ENCODE data around the gene PHC3.
A peak's percentile ranks its signal among the peaks of the same experiment; 100 is the strongest.

Gene PHC3

GRCh38 chr3:170063691-170064090, 117.8 kb downstream of the PHC3 start:
- no peak for TF ChIP-seq POLR2AphosphoS5 (IDR thresholded peaks at IDR 0.05; ENCODE audit: low read depth, low read length)
- TF ChIP-seq TAF1 (IDR thresholded peaks at IDR 0.05; ENCODE audit: borderline replicate concordance, low read depth, low read length): no peak
- TF ChIP-seq POLR2A (IDR thresholded peaks at IDR 0.05; ENCODE audit: low read depth, low read length): no peak
- no peak for DNase-seq (ENCODE audit: insufficient read length)
- FAIRE-seq: no peak

GRCh38 chr3:170062769-170063168, 118.8 kb downstream of the PHC3 start:
- TF ChIP-seq POLR2AphosphoS5 (IDR thresholded peaks at IDR 0.05; ENCODE audit: low read depth, low read length) (no peak), TAF1 (IDR thresholded peaks at IDR 0.05; ENCODE audit: borderline replicate concordance, low read depth, low read length) (no peak), POLR2A (IDR thresholded peaks at IDR 0.05; ENCODE audit: low read depth, low read length) (no peak)
- FAIRE-seq (no peak), DNase-seq (ENCODE audit: insufficient read length) (no peak)

GRCh38 chr3:170062068-170062467, 119.5 kb downstream of the PHC3 start:
- FAIRE-seq (no peak), DNase-seq (ENCODE audit: insufficient read length) (no peak)
- TF ChIP-seq POLR2AphosphoS5 (IDR thresholded peaks at IDR 0.05; ENCODE audit: low read depth, low read length) (no peak), POLR2A (IDR thresholded peaks at IDR 0.05; ENCODE audit: low read depth, low read length) (no peak), TAF1 (IDR thresholded peaks at IDR 0.05; ENCODE audit: borderline replicate concordance, low read depth, low read length) (no peak)

- FAIRE-seq (no peak), DNase-seq (ENCODE audit: insufficient read length) (no peak)
- no peak for TF ChIP-seq POLR2AphosphoS5 (IDR thresholded peaks at IDR 0.05; ENCODE audit: low read depth, low read length)
- no peak for TF ChIP-seq TAF1 (IDR thresholded peaks at IDR 0.05; ENCODE audit: borderline replicate concordance, low read depth, low read length)
- TF ChIP-seq POLR2A (IDR thresholded peaks at IDR 0.05; ENCODE audit: low read depth, low read length): no peak
Measured at GRCh38 chr3:170059447-170059846, 122.1 kb downstream of the PHC3 start.

GRCh38 chr3:170058127-170058526, 123.4 kb downstream of the PHC3 start:
- DNase-seq (ENCODE audit: insufficient read length) (no peak), FAIRE-seq (peak; percentile 91)
- TF ChIP-seq POLR2A (IDR thresholded peaks at IDR 0.05; ENCODE audit: low read depth, low read length) (no peak), TAF1 (IDR thresholded peaks at IDR 0.05; ENCODE audit: borderline replicate concordance, low read depth, low read length) (no peak), POLR2AphosphoS5 (IDR thresholded peaks at IDR 0.05; ENCODE audit: low read depth, low read length) (no peak)

GRCh38 chr3:170057550-170057949, 124.0 kb downstream of the PHC3 start:
- TF ChIP-seq POLR2A (IDR thresholded peaks at IDR 0.05; ENCODE audit: low read depth, low read length): peak; percentile 34; the same call in 1 of the 2 replicates
- TF ChIP-seq POLR2AphosphoS5 (IDR thresholded peaks at IDR 0.05; ENCODE audit: low read depth, low read length): no peak
- no peak for TF ChIP-seq TAF1 (IDR thresholded peaks at IDR 0.05; ENCODE audit: borderline replicate concordance, low read depth, low read length)
- DNase-seq (ENCODE audit: insufficient read length) (no peak), FAIRE-seq (peak; percentile 90)

GRCh38 chr3:170056710-170057454, 124.7 kb downstream of the PHC3 start:
- DNase-seq (ENCODE audit: insufficient read length) (no peak), FAIRE-seq (peak; percentile 98)
- TF ChIP-seq POLR2AphosphoS5 (IDR thresholded peaks at IDR 0.05; ENCODE audit: low read depth, low read length) (no peak), TAF1 (IDR thresholded peaks at IDR 0.05; ENCODE audit: borderline replicate concordance, low read depth, low read length) (no peak), POLR2A (IDR thresholded peaks at IDR 0.05; ENCODE audit: low read depth, low read length) (no peak)

- TF ChIP-seq POLR2AphosphoS5 (IDR thresholded peaks at IDR 0.05; ENCODE audit: low read depth, low read length): peak; percentile 54
- no peak for TF ChIP-seq TAF1 (IDR thresholded peaks at IDR 0.05; ENCODE audit: borderline replicate concordance, low read depth, low read length)
- no peak for TF ChIP-seq POLR2A (IDR thresholded peaks at IDR 0.05; ENCODE audit: low read depth, low read length)
- DNase-seq (ENCODE audit: insufficient read length) (peak; percentile 29), FAIRE-seq (peak; percentile 98)
Measured at GRCh38 chr3:170055209-170055608, 126.3 kb downstream of the PHC3 start.

GRCh38 chr3:170054204-170054603, 127.3 kb downstream of the PHC3 start:
- FAIRE-seq (peak; percentile 67), DNase-seq (ENCODE audit: insufficient read length) (no peak)
- TF ChIP-seq POLR2AphosphoS5 (IDR thresholded peaks at IDR 0.05; ENCODE audit: low read depth, low read length) (no peak), POLR2A (IDR thresholded peaks at IDR 0.05; ENCODE audit: low read depth, low read length) (no peak), TAF1 (IDR thresholded peaks at IDR 0.05; ENCODE audit: borderline replicate concordance, low read depth, low read length) (no peak)

GRCh38 chr3:170052398-170052797, 129.1 kb downstream of the PHC3 start:
- no peak for TF ChIP-seq POLR2AphosphoS5 (IDR thresholded peaks at IDR 0.05; ENCODE audit: low read depth, low read length)
- TF ChIP-seq POLR2A (IDR thresholded peaks at IDR 0.05; ENCODE audit: low read depth, low read length): no peak
- TF ChIP-seq TAF1 (IDR thresholded peaks at IDR 0.05; ENCODE audit: borderline replicate concordance, low read depth, low read length): no peak
- FAIRE-seq: no peak
- no peak for DNase-seq (ENCODE audit: insufficient read length)

- TF ChIP-seq TAF1 (IDR thresholded peaks at IDR 0.05; ENCODE audit: borderline replicate concordance, low read depth, low read length) (no peak), POLR2A (IDR thresholded peaks at IDR 0.05; ENCODE audit: low read depth, low read length) (no peak), POLR2AphosphoS5 (IDR thresholded peaks at IDR 0.05; ENCODE audit: low read depth, low read length) (no peak)
- FAIRE-seq (no peak), DNase-seq (ENCODE audit: insufficient read length) (no peak)
Measured at GRCh38 chr3:170050753-170051152, 130.8 kb downstream of the PHC3 start.

Data from GM12892 (cell line).